ENCODE results near the gene RAB4A. TPM values are rescaled to one million over a fixed set of nuclear protein-coding genes. Genes with fewer than 3 reads are reported as not detected.

RAB4A gene
- total and polyA plus RNA-seq, 2 of the 13 experiments (the other 11 are each of a cell fraction or from before 2014, with no cell fraction given): 56.0 to 80.1 TPM

GRCh38 chr1:229342656-229343569 is 72.0 kb downstream of the RAB4A start, which contains the start of gene CCSAP (continued):
- TF ChIP-seq SIN3B (IDR thresholded peaks at IDR 0.05; ENCODE audit: low read length): no peak; the same call in 1 of the 2 replicates
- no peak for TF ChIP-seq ZNF136 (CRISPR knock-in tag; IDR thresholded peaks at IDR 0.05; ENCODE audit: low read depth)
- no peak for TF ChIP-seq ZNF281 (CRISPR knock-in tag; IDR thresholded peaks at IDR 0.05; ENCODE audit: borderline replicate concordance)
- no peak for TF ChIP-seq TBX2 (CRISPR knock-in tag; IDR thresholded peaks at IDR 0.05; ENCODE audit: borderline replicate concordance)
- TF ChIP-seq MED8 (CRISPR knock-in tag; IDR thresholded peaks at IDR 0.05; ENCODE audit: insufficient replicate concordance): no peak
- TF ChIP-seq MBD4 (IDR thresholded peaks at IDR 0.05; ENCODE audit: borderline replicate concordance, low read length): no peak
- TF ChIP-seq ATF1 (CRISPR knock-in tag; IDR thresholded peaks at IDR 0.05): no peak
- TF ChIP-seq NONO (IDR thresholded peaks at IDR 0.05): no peak
- 0 out of 2 replicates have a peak, but pooled peaks have one; percentile 9 for TF ChIP-seq NONO (CRISPR knock-in tag; conservative IDR thresholded peaks at IDR 0.05)
- TF ChIP-seq ZNF609 (CRISPR knock-in tag; IDR thresholded peaks at IDR 0.05; ENCODE audit: borderline replicate concordance): no peak
- no peak for TF ChIP-seq ZBTB38 (CRISPR knock-in tag; IDR thresholded peaks at IDR 0.05)
- no peak for TF ChIP-seq RORA (CRISPR knock-in tag; IDR thresholded peaks at IDR 0.05)
- TF ChIP-seq ZNF839 (CRISPR knock-in tag; IDR thresholded peaks at IDR 0.05; ENCODE audit: borderline replicate concordance): no peak
- TF ChIP-seq ZBTB20 (CRISPR knock-in tag; IDR thresholded peaks at IDR 0.05; ENCODE audit: borderline replicate concordance, low read depth): no peak
- no peak for TF ChIP-seq ZNF570 (CRISPR knock-in tag; IDR thresholded peaks at IDR 0.05; ENCODE audit: borderline replicate concordance)
- TF ChIP-seq ZNF543 (CRISPR knock-in tag; IDR thresholded peaks at IDR 0.05): no peak; the same call in 1 of the 2 replicates
- TF ChIP-seq ZNF749 (CRISPR knock-in tag; IDR thresholded peaks at IDR 0.05; ENCODE audit: borderline replicate concordance): no peak
- no peak for TF ChIP-seq STAT5B (CRISPR knock-in tag; IDR thresholded peaks at IDR 0.05)
- TF ChIP-seq MIXL1 (CRISPR knock-in tag; IDR thresholded peaks at IDR 0.05): no peak
- no peak; the same call in 1 of the 2 replicates for TF ChIP-seq RFXAP (CRISPR knock-in tag; IDR thresholded peaks at IDR 0.05; ENCODE audit: borderline replicate concordance)
- TF ChIP-seq BCL6 (CRISPR knock-in tag; IDR thresholded peaks at IDR 0.05): no peak
- TF ChIP-seq ZKSCAN5 (CRISPR knock-in tag; IDR thresholded peaks at IDR 0.05): no peak
- no peak for TF ChIP-seq ZNF878 (CRISPR knock-in tag; IDR thresholded peaks at IDR 0.05)
- no peak for TF ChIP-seq ZNF460 (CRISPR knock-in tag; IDR thresholded peaks at IDR 0.05; ENCODE audit: borderline replicate concordance)

Data from HepG2 (cell line).